Measurements from ENCODE around the gene PIGN.
"Not testable (repeated sequence)": the region's sequence is repeated elsewhere in the genome, so short reads cannot be mapped to it uniquely, and the experiment has no call there.

PIGN gene

DNA sequence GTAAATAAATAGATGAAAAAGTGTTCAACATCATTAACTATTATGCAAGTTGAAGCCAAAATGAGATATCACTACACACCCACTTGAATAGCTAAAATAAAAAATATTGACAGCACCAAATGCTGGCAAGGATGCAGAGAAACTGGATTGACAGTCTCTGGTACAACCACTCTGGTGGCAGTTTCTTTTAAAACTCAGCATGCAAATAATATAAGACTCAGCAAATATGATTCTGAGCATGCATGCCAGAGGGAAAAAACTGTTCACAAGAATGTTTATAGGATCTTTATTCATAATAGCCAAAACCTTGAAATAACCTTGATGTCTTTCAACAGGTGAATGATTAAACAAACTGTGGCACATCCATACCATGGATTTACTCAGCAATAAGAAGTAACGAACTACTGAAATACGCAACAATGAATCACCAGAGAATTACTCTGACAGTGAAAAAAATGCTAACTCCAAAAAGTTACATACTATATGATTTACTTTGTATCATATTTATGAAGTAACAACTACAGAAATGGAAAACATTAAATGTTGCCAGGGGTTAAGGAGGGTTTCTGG, 131.8 kb downstream of the PIGN start:
- no peak for DNase-seq

DNA sequence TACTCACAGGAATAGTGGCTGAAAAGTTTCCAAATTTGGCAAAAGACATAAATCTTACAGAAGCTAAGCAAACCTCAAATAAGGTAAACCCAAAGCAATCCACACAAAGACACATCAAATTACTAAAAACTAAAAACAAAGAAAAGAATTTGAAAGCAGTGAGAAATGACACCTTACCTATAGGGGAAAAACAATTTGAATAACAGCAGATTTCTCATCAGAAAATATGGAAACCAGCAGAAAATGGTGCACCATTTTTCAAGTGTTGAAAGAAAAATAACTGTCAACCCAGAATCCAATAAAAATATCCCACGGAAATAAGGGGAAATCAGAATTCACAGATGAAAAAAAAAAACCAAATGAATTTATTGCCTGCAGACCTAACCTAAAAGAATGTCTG, 138.6 kb downstream of the PIGN start:
- no peak for DNase-seq

DNA sequence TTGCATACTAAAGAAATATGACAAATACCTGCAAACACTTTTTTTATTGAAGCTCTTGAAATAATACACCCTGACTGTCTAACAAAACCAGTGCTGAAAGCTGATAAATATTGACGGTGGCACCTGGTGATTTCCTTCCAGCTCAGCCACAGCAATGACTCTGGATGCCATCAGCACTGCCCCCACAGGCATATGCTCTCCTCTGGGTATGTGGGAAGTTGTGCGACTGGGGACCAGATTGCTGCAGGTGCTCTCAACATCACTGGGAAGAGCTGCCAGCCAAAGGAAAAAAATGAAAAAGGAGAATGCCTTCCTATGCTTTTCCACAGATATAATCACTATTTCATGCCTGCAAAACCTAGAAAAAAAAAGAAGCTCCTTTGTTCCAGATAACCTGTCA, 141.5 kb downstream of the PIGN start:
- DNase-seq, result no peak

DNA sequence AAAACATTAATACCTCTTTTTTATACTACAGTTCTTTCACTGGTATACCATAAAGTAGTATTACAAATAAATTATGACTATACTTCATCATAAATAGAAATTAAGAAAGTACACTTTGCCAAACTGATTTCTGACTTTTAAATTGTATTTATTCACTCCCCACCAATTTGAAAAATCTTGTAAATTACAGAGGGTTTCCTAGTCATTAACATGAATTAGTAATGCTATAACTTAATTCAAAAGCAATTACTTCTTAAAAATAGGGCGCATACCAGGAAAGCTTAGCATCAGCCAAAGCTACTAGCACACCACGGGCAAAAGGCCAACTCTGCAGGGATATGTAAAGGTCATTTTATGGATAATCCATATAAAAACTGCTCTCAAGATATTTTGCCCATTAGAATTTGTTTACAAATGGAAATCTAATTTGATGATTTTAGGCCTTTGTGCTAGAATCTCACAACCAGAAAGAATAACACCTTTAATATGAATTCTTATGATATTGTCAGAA, 142.3 kb downstream of the PIGN start:
- no peak for DNase-seq

DNA sequence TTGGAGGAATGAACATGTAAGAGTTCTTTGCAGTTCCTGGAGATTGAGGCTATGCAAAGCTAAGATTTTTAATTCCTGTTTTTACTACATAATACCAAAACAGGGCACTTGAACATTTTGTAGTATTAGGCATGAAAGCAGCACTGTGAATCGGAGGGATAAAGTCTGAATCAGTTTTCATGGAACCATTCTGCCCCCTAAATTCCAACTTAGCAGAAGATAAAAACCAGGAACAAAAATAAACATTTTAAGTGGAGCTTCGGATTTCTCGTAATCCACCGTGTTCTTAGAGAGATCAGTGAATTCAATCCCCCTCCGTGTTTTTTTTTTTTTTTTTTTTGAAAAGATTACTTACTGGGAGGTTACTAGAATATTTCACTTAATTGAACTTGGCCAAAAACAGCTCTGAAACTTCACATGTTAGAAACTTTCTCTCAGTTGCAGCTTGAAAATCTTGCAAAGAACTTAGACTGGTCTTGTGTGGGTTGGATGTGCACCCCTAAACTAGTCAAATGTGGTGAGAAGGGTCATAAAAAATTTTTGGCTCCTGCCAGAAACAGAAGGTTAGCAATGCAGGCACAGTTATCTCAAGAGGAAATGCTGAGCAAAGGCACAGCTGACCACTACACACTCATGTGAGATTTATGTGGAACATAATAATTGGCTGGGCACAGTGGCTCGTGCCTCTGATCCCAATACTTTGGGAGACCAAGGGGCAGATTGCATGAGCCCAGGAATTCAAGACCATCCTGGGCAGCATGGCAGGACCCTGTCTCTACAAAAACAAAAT, 148.7 kb downstream of the PIGN start:
- no peak for DNase-seq

DNA sequence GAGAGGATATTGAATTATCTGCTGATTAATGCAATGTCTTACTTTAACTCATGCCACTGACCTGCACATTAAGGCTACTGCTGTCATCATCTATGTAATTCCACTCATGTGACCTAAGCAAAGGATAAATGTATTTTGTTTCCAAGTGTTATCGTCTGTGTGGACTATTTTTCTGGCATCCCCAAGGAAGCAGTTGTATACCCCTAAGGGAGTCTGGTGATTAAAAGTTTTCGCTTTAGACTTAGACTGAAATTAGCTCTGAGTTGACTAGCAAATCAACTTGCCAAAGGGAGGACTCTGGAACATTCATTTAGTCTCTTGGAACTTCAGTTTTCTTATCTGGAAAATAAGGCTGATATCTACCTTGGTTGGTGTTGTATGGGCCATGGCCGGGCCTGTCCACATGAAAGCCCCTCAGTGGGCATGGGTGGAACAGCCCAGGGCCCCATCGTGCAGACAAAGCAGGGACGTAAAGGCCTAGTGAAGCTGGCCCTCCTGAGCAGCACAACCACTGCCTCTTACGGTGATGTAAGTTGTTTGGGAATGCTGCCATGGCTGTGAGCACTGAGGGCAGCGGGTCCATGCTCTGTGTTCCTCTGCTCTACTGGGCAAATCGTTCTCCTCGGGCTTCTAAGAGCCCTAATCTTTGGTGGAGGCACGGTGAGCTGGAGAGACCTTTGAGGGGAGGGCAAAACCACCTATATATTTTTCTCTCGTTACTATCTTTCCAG, 149.7 kb downstream of the PIGN start:
- DNase-seq, result no peak

DNA sequence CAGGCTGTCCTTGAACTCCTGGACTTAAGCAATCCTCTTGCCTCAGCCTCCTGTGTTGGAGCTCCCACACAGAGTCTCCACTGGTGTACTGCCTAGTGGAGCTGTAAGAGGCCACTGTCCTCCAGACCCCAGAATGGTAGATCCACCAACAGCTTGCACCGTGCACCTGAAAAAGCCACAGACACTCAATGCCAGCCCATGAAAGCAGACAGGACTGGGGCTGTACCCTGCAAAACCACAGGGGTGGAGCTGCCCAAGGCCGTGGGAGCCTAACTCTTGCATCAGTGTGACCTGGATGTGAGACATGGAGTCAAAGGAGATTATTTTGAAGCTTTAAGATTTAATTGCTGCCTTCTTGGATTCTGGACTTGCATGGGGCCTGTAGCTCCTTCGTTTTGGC, 152.6 kb downstream of the PIGN start:
- DNase-seq, result not testable (repeated sequence)

DNA sequence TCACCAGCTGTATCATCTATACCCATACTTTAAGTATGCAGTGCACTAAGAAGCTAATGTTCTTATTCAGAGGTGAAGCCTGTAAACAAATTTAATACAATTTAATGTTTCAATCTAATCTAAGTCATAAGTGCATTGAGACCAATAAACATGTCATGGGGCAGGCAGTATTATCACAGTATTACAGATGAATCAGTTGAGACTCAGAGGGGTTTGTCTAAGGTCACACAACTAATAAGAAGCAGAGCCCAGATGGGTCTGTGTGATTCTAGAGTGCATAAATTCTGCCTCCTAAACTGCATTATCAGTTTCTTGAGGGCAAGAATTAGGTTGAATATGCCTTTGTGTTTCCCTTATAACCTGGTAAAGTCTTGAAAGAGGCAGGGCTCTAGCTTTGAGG, 153.1 kb downstream of the PIGN start:
- DNase-seq, result no peak

DNA sequence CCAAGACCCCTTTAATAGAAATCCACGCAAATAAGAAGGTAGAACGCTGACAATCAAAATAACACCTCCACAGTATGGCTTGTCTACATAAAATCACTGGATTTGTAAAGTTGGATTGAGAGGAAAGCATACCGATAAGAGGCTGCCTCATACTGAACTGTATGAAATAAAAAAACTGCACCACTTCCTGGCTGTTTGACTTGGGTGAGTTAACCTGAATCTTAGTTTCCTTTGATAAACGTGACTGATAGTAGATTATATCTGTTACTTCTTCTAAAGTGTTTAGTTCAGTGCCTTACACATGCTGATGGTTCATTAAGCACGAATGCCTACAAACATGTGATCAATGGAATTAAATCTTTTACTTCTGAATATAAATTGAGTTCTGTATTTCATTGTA, 153.6 kb downstream of the PIGN start:
- DNase-seq, result no peak

DNA sequence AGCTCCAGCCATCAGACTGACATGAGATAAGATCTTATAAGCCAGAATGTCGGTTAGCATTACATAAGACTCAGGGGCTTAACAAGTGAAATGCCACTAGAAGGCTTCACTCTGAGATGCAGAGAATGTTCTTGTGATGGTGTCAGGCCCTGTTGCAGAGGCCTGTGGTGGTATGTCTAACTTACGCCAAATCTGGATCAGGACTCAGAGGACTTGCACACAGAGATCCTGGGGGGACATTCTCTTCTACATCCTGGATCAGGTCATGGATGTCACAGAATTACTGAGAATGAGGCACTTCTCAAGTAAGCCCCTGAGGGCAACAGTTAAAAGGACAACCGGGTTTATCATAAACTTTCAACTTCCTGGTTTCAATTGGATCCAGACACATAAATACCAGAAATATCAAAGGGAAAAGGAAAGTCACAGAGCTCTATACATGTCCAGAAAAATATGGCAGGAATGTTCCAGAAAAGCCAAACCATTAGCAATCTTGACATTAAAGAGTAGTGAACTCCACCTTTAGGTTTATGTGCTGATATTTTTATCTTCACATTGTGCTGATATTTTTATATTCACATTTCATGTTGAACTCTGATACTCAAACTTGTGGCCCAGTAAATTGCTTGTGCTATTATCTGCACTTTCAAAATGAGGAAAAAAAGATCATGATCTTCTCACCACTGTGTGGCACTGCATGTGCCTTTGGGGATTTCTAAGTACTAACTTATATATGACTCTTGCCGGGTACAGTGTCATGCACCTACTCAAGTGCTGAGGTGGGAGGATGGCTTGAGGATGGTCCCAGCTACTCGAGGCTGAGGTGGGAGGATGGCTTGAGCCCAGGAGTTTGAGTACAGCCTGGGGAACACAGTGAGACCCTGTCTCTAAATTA, 156.5 kb downstream of the PIGN start:
- DNase-seq, result no peak

DNA sequence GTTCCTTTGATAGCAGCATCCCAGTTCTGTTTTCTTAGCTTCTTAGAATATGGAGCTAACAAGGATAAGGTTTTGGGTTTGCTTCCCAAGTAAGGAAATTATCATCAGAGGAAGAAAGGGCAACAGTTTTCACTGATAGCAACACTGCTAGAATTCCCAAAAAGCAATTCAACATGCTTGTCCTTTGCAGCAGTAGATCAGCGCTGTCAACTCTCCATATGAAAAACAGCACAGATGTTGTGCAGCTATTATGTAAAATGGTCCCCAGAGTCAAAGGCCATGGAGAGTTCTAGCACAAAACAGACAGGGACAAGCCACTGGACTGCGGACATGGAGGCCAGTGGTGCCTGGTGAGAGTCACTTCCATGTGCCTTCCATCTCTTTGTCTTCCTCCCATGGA, 158.1 kb downstream of the PIGN start:
- no peak for DNase-seq

DNA sequence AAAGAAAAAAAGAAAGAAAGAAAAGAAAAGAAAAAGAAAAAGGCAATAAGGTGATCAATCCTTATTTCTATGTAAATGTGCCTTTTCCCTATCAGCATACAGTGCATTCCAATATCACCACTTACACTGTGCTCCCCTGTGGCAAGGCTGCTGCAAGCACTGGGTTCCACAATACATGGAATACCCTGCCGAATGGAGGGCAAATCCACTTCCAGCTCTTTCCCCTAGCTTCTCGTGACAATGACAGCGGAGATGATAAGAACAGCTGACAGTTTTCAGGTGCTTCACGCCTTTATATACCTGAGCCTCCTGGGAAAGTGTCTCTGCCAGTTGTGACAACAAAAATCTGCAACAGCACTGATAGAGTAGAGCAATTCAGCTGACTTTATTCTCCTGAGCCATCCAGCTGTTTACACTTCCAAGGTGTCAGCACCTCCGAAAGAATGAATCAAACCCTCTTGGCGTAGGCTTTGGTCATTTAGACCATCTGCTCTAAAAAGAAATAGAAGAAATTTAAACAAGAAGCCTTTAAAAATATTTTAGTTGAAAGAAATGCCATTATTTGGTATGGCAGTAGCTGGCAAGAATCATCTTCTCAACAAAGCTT, 158.8 kb downstream of the PIGN start:
- DNase-seq, result no peak

DNA sequence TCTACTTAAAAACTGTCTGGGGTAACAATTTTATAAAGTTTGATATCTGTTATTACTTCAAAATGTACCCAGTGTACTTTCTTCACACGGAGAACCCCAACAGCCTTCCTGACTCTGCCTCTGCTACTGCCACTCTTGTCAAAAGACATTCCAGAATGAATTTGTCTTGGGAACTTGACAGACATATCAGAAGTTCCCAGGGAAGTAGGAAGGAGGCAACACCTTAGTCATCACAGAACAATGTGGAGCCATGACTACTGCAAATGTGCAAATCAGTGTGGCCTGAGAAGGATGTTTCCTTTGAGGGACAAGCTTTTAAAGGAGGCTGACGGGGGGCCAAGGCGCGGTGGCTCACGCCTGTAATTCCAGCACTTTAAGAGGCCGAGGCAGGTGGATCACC, 160.3 kb downstream of the PIGN start:
- DNase-seq, result no peak

DNA sequence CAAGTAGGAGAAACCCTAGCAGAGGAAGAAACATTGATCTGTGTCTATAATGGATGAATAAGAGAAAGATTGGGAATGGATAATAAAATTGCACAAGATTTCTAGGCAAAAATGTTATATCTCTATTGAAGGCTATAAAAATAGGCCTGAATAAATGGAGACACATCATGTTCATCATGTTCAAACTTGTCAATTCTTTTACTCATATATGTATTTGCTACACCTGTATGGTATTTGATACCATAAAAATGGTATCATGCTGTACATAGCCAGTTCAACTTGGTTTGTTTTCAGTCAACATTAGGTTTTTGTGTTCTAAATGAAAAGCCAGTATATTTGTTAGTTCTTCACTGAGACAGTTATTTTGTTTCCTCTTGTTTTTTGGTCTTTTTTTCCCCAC, 161.9 kb downstream of the PIGN start:
- DNase-seq, result no peak

DNA sequence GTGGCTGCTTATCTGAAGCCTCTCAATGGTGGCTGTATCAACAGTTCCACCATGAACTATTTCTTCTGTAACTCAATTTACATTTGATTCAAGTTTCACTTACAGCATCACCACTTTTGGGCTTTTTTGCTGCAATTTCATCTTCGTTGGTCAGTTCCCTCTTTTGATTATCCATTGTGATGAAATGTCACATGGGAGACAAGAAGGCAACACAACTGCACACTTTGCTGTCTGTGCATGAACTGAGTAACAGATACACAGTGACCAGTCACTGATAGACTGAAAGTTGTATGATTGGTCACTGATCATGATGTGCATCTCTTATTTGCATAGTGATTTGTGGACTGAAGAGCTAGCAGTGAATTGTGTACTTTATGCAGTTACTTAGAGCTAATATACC, 163.3 kb downstream of the PIGN start:
- DNase-seq, result no peak

DNA sequence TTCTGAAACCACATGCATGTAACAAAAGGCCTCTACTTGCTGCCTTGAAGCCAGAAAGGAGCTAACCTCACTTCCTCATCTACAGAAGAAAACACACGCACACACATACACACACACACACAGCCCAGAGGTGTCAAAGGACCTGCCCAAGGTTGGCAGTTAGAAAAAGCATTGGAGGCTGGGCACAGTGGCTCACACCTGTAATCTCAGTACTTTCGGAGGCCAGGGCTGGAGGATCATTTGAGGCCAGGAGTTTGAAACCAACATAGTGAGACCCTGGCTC, 168.2 kb downstream of the PIGN start:
- no peak for DNase-seq

DNA sequence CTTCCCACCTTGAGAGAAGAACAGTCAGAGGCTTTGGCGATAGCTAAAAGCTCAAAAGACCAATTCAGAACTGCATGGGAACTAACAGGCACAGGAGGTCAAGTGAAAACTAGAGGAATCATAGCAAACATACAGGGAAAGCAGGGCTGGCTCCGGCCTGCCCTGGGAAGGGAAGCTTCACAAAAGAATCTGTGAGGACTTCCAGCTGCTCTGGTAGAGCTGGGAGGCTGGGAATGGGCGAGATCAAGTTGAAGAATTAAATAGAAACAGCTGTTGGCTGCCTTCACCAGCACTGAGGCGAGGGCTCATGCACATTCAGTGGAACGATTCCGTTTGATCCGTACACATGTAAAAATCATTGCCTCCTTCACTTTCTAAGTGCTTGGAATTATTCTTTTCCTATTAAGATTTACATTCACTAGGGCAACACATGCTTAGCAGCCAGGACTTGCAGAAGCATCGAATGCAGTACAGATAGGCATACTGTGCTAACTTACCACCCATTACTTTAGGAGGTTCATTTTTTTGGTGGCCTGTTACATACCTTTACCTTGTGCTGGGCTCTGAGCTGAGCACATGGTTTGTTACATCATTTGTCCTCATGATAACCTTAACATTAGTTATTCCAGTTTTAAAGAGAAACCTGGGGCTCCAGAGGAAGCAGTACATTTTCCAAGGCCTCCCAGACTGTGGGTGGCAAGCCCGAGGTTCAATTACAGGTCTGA, 168.7 kb downstream of the PIGN start:
- DNase-seq, result no peak

DNA sequence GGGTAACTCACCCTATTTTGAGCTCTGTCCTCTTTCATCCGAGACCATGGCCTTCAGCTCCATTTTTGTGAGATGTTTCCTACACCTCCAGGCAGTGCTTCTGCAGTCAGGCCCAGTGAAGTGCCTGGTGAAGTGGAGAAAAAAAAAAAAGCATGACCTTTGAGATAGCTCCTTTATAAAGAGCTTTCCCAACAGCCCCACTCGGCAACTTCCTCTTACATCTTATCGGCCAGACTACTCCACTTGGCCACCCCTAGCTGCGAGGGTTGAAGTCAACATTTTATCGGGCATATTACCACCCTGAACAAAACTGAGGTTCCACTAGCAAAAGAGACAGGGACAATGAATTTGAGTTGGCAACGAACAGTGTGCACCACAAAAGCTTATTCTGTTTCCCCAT, 169.2 kb downstream of the PIGN start:
- no peak for DNase-seq

DNA sequence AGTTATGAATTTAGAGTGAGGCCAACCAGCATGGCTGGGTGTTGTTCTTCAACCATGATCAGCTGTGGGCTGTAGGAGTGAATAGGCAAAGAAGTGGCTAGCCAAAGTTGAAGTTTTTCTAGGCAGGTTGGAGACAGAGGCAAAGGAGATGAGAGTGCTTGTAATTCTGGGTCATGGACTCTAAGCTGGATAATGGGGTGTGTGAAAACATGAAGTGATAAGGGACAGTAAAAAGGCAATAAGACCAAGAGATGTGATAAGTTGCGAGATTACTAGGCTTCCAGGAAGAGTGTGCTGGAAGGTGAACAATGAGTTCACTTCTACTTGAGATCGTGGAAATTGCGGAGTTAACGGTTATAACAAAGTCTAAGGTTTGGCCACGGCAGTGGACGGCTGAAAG, 175.4 kb downstream of the PIGN start:
- no peak for DNase-seq

DNA sequence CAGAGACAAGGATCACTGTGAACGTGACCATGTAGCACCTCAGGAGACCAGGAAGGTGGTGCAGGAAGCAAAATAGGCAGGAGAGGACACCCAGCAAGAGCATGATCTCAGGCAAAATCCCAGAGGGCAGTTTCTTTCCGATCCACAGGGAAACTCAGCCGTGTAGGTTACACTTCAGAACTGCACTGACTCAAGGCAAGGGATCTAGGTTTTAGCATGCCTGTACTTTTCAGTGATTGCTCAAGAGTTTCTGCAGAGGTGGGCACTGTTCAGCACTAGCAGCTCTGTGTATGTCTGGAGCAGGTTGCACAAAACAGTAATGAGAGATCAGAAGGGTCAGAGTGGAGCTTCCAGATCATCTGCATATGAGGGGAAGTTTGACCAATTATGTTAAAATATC, 177.3 kb downstream of the PIGN start:
- DNase-seq, result no peak

DNA sequence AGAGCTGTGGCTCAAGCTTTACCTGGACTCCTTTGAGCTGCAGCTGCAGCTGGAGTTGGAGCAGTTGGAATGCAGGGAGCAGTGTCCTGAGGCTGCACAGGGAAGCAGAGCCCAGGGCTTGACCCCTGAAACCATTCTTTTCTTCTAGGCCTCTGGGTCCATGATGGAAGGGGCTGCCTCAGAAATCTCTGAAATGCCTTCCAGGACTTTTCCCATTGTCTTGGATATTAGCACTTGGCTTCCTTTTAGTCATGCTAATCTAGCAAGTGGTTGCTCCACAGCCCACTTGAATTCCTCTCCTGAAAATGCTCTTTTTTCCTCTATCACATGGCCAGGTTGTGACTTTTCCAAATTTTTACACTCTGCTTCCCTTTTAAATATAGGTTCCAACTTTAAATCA, 185.5 kb downstream of the PIGN start:
- no peak for DNase-seq

DNA sequence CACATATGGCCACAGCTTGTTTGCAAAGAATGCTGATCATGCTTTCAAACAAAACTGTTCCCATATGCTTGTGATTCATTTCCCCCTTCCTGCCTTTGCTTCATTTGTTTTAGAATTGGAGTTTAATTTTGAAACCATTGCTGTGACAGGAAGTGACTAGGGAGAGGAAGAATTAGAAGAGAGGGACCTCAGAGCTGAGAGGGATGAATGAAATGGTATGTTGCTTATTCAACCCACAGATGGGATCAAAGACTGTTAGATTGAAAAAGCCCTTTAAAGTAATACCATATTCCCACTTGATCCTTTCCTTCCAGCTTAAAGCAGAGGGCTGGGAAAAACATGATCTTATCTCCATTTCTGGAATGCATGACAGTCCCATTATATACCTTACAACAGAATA, 187.9 kb downstream of the PIGN start:
- no peak for DNase-seq
